Ovary (tissue), 9 donors: ENCODE results near the gene ENTR1. TPM values are rescaled to one million over a fixed set of nuclear protein-coding genes. Genes with fewer than 3 reads are reported as not detected.

Source experiments
- DNase-seq, 5 donors: peaks; one replicate each; pipeline ENCODE4 v3.0.0-alpha.2; 2019 to 2020
- H3K27ac ChIP-seq, 2 donors: fragments of 200-600 bp; one replicate each; pipeline versions ENCODE4 v1.5.1 to v1.8.0; 2019 to 2022
- H3K27me3 ChIP-seq: fragments of 200-600 bp; one replicate; pipeline ENCODE4 v1.8.0; 2022
- H3K36me3 ChIP-seq: fragments of 200-600 bp; sonication (generic); one replicate; pipeline ENCODE4 v1.5.1; 2019
- H3K4me1 ChIP-seq: one replicate; pipeline ENCODE4 v1.8.1; 2013; ENCODE audit warnings: mild to moderate bottlenecking, moderate library complexity; ENCODE audit not compliant: insufficient read depth
- H3K4me3 ChIP-seq: fragments of 200-600 bp; sonication (generic); one replicate; pipeline ENCODE4 v1.5.1; 2017
- H3K9me3 ChIP-seq, 2 donors: fragments of 200-600 bp in 1 of 2; sonication (generic) in 1 of 2; one replicate each; pipeline versions ENCODE4 v1.5.1 to v1.8.1; 2013 to 2019; ENCODE audit warnings: mild to moderate bottlenecking in 1 of 2, moderate library complexity in 1 of 2
- CTCF ChIP-seq, 3 donors: fragments of 450-650 bp in 2 of 3; fragments of 200-600 bp in 1 of 3; IDR thresholded peaks; one replicate each; pipeline versions ENCODE4 v1.5.1 to v1.8.0; 2016 to 2022; ENCODE audit warnings: antibody characterized with exemption in 3 of 3, mild to moderate bottlenecking in 1 of 3
- EP300 ChIP-seq: sonication (generic); formaldehyde crosslinking; IDR thresholded peaks from one replicate; pipeline ENCODE4 v1.6.1; 2017; ENCODE audit warnings: antibody characterized with exemption
- POLR2A ChIP-seq: fragments of 450-650 bp; IDR thresholded peaks from one replicate; pipeline ENCODE4 v1.6.1; 2017; ENCODE audit warnings: antibody characterized with exemption, mild to moderate bottlenecking, moderate library complexity
- WGBS, 3 donors: extraction: QIAGEN DNeasy Blood & Tissue Kit in 1 of 3; methylation state at CpG; one replicate each; pipeline versions ENCODE4 v1.1.5 to v1.1.7; 2013 to 2017; 5-methylcytosine and 5-hydroxymethylcytosine counted together
- intact Hi-C, 4 donors: fragments of 100-400 bp; cut with DNase I; formaldehyde crosslinking; loops; one replicate each; pipeline versions ENCODE4 v1.11.0 to v1.15.1; 2022 to 2023
- polyA plus RNA-seq, 2 donors: library from polyadenylated mRNA; stranded (reverse); fragments of 200-250 nt in 1 of 2; fragments of 350-450 nt in 1 of 2; fragmentation: Illumina TruSeq in 1 of 2; extraction: RNeasy Lipid Tissue Mini Kit (QIAGEN cat#74804) in 1 of 2; gene quantifications; one replicate each; pipeline ENCODE4 v1.2.3, GENCODE V29; 2013 to 2014
- total RNA-seq, 7 donors: library from RNA; depleted of rRNA in 2 of 7; stranded (reverse); fragments of >200 nt in 2 of 7; fragmentation: NEBNext Ultra II Directional in 3 of 7; extraction: Animal tissue kit (Norgen Biotek cat#: 25700) in 3 of 7; gene quantifications; one replicate each; pipeline versions ENCODE4 v1.1.0 to v1.2.4, GENCODE V29; 2016 to 2023
- donor health status: DM: no; HTN: no; CAD: no; lungs with moderate emphysema.
- donor health status: DM: no; HTN: no; CAD: no.
- donor health status: Bipolar disorder and iron deficiency.
- donor health status: DM: yes; HTN: yes; CAD: no.
- donor health status: DM: no; HTN: no; CAD: no.
- donor health status: DM: yes; HTN: yes; CAD: no.

ENTR1 gene
- total and polyA plus RNA-seq, 9 donors, result 19.3 to 52.5 (median 27.2) TPM

- H3K27me3 ChIP-seq, result no peaks in the 10 kb centered on the region
- TF ChIP-seq EP300 (no peak), POLR2A (no peak), CTCF (IDR thresholded peaks at IDR 0.05) (no peak)
- H3K4me1 ChIP-seq, result no peaks in the 10 kb centered on the region
- intact Hi-C loops, result no loop called here
- no peak for DNase-seq
- H3K4me3 ChIP-seq, result no peak overlapping the region
- no peak overlapping the region for H3K27ac ChIP-seq
- 90 to 93% (median 92%) methylated on average over 49 to 54 of the region's 54 CpGs for WGBS, 3 donors
- no peaks in the 10 kb centered on the region for H3K36me3 ChIP-seq
- no peaks in the 10 kb centered on the region for H3K9me3 ChIP-seq
These were observed 39.5 kb downstream of the ENTR1 start for GRCh38 chr9:136370687-136371532.

DNA sequence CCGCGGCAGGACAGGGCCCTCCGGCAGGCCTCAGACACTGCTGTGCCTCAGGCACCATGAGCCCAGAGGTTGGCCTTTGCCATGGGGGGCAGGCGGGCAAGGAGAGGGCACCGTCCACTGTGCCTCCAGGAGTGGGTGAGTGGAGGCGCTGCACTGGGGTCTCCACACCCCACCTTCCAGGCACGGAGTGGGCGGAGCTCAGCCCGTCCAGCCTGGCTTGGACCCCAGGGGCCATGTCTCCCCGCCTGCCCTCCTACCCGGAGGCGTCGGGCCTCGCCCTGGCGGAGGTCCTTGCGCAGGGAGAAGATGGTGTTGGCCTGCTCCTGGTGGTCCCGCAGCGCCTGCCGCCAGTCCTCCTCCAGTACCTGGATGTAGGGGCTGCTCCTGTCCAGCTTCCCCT is 40.4 kb downstream of the ENTR1 start:
- Histone ChIP-seq H3K4me3 (no peak overlapping the region), H3K27ac (no peak overlapping the region), H3K36me3 (no peaks in the 10 kb centered on the region), H3K27me3 (no peaks in the 10 kb centered on the region), H3K9me3 (no peaks in the 10 kb centered on the region), H3K4me1 (no peaks in the 10 kb centered on the region)
- TF ChIP-seq EP300 (no peak), CTCF (IDR thresholded peaks at IDR 0.05) (no peak), POLR2A (no peak)
- intact Hi-C loops, result no loop called here
- no peak for DNase-seq
- 90 to 93% (median 91%) methylated on average over 19 of the region's 19 CpGs for WGBS, 3 donors

GRCh38 chr9:136368190-136368589 is 42.2 kb downstream of the ENTR1 start:
- whole genome bisulfite sequencing, 3 donors, result 66 to 73% (median 68%) methylated on average over 18 of the region's 18 CpGs
- H3K27ac ChIP-seq, result no peak overlapping the region
- no peaks in the 10 kb centered on the region for H3K4me1 ChIP-seq
- H3K36me3 ChIP-seq, result no peaks in the 10 kb centered on the region
- H3K27me3 ChIP-seq, result no peaks in the 10 kb centered on the region
- intact Hi-C loops, result loop anchor here in 2 of 4 donors (5.0 kb wide), 2 partner anchors 51 to 56 kb away; no protein-coding TSS in a partner anchor
- no peaks in the 10 kb centered on the region for H3K9me3 ChIP-seq
- TF ChIP-seq CTCF (IDR thresholded peaks at IDR 0.05), result no peak
- TF ChIP-seq POLR2A, result no peak
- TF ChIP-seq EP300, result no peak
- no peak for DNase-seq
- no peak overlapping the region for H3K4me3 ChIP-seq

DNA sequence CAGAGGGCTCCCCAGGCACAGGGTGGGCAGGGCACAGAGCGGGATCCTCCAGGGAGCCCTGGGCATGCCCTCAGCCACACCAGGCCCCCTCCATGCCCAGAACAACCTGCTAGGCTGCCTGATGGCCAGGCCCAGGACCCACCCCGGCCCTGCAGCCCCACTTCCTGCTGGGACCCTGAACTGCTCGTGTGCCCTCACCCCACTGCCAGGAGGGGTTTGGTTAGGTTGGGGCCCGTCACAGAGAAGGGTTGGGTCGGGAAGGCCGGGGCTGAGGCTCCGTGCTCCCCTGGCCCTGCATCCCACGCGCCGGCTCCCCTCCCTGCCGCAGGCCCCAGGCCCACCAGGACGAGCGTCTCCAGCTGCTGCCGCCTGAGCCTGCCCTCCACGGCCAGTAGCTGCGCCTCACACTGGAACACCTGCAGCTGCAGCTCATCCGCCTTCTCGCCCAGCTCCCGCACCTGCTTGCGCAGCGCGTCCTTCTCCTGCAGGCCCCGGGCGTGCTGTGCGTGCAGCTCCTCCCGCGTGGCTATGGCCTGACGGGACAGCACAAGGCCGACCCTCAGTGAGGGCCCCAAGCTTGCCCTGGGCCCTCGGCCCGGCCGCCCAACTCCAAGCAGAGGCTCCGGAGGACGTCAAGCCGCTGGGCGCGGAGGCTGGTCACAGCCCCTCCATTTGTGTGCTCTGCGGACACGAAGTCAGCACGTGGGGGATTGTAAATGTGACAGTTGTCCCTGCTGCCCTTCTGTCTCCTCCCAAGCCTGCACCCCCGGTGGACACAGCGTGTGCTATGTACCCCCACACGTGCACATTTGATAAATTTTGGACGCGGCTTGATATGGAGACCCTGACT is 42.9 kb downstream of the ENTR1 start:
- no peaks in the 10 kb centered on the region for H3K9me3 ChIP-seq
- H3K27me3 ChIP-seq, result no peaks in the 10 kb centered on the region
- no peak overlapping the region for H3K27ac ChIP-seq
- 36 to 49% (median 42%) methylated on average over 36 to 45 of the region's 45 CpGs for WGBS, 3 donors
- intact Hi-C loops, result loop anchor here in 2 of 4 donors (5.0 kb wide), 2 partner anchors 50 to 55 kb away; no protein-coding TSS in a partner anchor
- no peak overlapping the region for H3K4me3 ChIP-seq
- no peaks in the 10 kb centered on the region for H3K36me3 ChIP-seq
- peaks cover 3% of the 10 kb centered on the region for H3K4me1 ChIP-seq
- DNase-seq, result no peak
- TF ChIP-seq POLR2A, result no peak
